PC-3 (cell line): ENCODE measurements around the gene CHGA. TPM values are rescaled to one million over a fixed set of nuclear protein-coding genes. Genes with fewer than 3 reads are reported as not detected.

ENCODE experiments used
- ATAC-seq: fragments of 200-7000 bp; cut with Tn5 transposase; 2 replicates; pipeline ENCODE4 v1.9.1; 2020; ENCODE audit warnings: mild to moderate bottlenecking, moderate library complexity
- BruUV-seq: library from RNA; stranded (reverse); fragments of 400-500 nt; replicated peaks from 2 replicates; lab custom pipeline; 2021; lab: Mats Ljungman, UMichigan
- CTCF ChIA-PET: fragments of 300-600 bp; sonication (Branson Sonifier 250); formaldehyde crosslinking; loops from one replicate; lab custom pipeline; 2022; ENCODE audit warnings: antibody characterized with exemption; lab: Charles Lee
- POLR2A ChIA-PET: fragments of 300-600 bp; sonication (Branson Sonifier 250); formaldehyde crosslinking; loops from one replicate; lab custom pipeline; 2022; ENCODE audit warnings: antibody characterized with exemption; ENCODE audit not compliant: unreplicated experiment; lab: Charles Lee
- DNase-seq: peaks from one replicate; pipeline ENCODE4 v3.0.0-alpha.2; 2015
- H2AFZ ChIP-seq: fragments of 300-600 bp; sonication (generic); 2 replicates; pipeline ENCODE4 v1.6.0; 2016; ENCODE audit warnings: antibody characterized with exemption, low read length
- H3F3A ChIP-seq: fragments of 300-600 bp; sonication (generic); one replicate; pipeline ENCODE4 v1.6.0; 2017; ENCODE audit warnings: antibody characterized with exemption, low read length, control low read depth, mild to moderate bottlenecking; ENCODE audit not compliant: unreplicated experiment
- H3K27ac ChIP-seq: fragments of 300-600 bp; sonication (generic); 2 replicates; pipeline ENCODE4 v1.5.1; 2016; ENCODE audit warnings: mild to moderate bottlenecking, low read length
- H3K27me3 ChIP-seq: fragments of 300-600 bp; sonication (generic); 2 replicates; pipeline ENCODE4 v1.6.1; 2016; ENCODE audit warnings: low read length, mixed read lengths
- H3K36me3 ChIP-seq: fragments of 300-600 bp; sonication (generic); 2 replicates; pipeline ENCODE4 v1.6.1; 2016; ENCODE audit warnings: low read depth, mixed run types, low read length, mixed read lengths
- H3K4me1 ChIP-seq: fragments of 300-600 bp; sonication (generic); 2 replicates; pipeline ENCODE4 v1.5.1; 2016; ENCODE audit warnings: low read length; ENCODE audit not compliant: insufficient read depth
- H3K4me2 ChIP-seq: fragments of 300-600 bp; sonication (generic); 2 replicates; pipeline ENCODE4 v1.6.0; 2016; ENCODE audit warnings: low read length
- H3K4me3 ChIP-seq: fragments of 300-600 bp; sonication (generic); 2 replicates; pipeline ENCODE4 v1.5.1; 2016; ENCODE audit warnings: mild to moderate bottlenecking, low read length, mixed read lengths
- H3K79me2 ChIP-seq: fragments of 300-600 bp; sonication (generic); 2 replicates; pipeline ENCODE4 v1.6.1; 2017; ENCODE audit warnings: low read length, mixed read lengths
- H3K9ac ChIP-seq: fragments of 300-600 bp; sonication (generic); 2 replicates; pipeline ENCODE4 v1.6.0; 2016; ENCODE audit warnings: mild to moderate bottlenecking, low read length
- H3K9me2 ChIP-seq: fragments of 300-600 bp; sonication (generic); replicated peaks from 2 replicates; pipeline ENCODE4 v1.6.1; 2016; ENCODE audit warnings: mixed run types, low read length, mixed read lengths
- H3K9me3 ChIP-seq: fragments of 300-600 bp; sonication (generic); 2 replicates; pipeline ENCODE4 v1.6.1; 2016; ENCODE audit warnings: low read length, mixed read lengths
- H4K20me1 ChIP-seq: fragments of 300-600 bp; sonication (generic); 2 replicates; pipeline ENCODE4 v1.6.1; 2016; ENCODE audit warnings: low read length, mixed read lengths
- EZH2 ChIP-seq: fragments of 300-600 bp; sonication (generic); IDR thresholded peaks from one replicate; pipeline ENCODE4 v1.6.1; 2017; ENCODE audit warnings: antibody characterized with exemption, mild to moderate bottlenecking, low read length; ENCODE audit not compliant: unreplicated experiment
- EZH2phosphoT487 ChIP-seq: fragments of 300-600 bp; sonication (generic); IDR thresholded peaks from 2 replicates; pipeline ENCODE4 v1.6.1; 2018; ENCODE audit warnings: mild to moderate bottlenecking, antibody characterized with exemption, low read length, borderline replicate concordance
- intact Hi-C: fragments of 100-400 bp; cut with micrococcal nuclease; formaldehyde crosslinking; loops from 2 replicates; pipeline ENCODE4 v1.9.0; 2023
- total RNA-seq: library from RNA; depleted of rRNA; stranded (reverse); fragments of >200 nt; gene quantifications from 2 replicates; pipeline ENCODE4 v1.2.3, GENCODE V29; 2014
- TF ChIP-seq, protein P1 (sequence below): fragments of 300-600 bp; sonication (generic); conservative IDR thresholded peaks from 2 replicates; pipeline ENCODE4 v1.5.1; 2017; ENCODE audit warnings: antibody characterized with exemption, low read depth, mild to moderate bottlenecking, low read length

The CHGA gene
- total RNA-seq, 1 experiment from 2014 or later: not detected

DNA sequence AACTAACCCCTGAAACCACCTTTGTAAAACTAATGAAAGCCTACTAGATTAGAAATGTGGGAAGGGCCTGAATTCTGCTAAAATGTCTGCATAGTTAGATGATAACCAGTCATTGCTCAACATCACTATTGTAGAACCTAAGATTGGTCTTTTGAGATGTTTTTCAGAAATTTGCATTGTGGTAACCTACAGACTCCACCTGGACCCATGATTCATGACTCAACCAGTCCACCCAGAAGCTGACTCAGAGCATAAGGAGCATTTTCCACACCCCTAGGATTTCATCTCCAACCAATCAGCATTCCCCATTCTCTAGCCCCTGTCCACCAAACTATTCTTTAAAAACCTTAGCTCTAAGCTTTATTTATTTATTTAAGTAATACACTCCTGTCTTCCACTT is 30.4 kb upstream of the CHGA start:
- peaks cover 5% of the 10 kb centered on the region; the same call in 1 of the 2 replicates for H3K27me3 ChIP-seq
- ATAC-seq: no peak
- no peaks in the 10 kb centered on the region for H4K20me1 ChIP-seq
- H3K27ac ChIP-seq: no peak overlapping the region
- H3K9me2 ChIP-seq: no peaks in the 10 kb centered on the region
- no peaks in the 10 kb centered on the region for H3K4me1 ChIP-seq
- no TSS peak for BruUV-seq
- TF ChIP-seq EZH2phosphoT487 (no peak), EZH2 (no peak)
- TF ChIP-seq, protein P1, sequence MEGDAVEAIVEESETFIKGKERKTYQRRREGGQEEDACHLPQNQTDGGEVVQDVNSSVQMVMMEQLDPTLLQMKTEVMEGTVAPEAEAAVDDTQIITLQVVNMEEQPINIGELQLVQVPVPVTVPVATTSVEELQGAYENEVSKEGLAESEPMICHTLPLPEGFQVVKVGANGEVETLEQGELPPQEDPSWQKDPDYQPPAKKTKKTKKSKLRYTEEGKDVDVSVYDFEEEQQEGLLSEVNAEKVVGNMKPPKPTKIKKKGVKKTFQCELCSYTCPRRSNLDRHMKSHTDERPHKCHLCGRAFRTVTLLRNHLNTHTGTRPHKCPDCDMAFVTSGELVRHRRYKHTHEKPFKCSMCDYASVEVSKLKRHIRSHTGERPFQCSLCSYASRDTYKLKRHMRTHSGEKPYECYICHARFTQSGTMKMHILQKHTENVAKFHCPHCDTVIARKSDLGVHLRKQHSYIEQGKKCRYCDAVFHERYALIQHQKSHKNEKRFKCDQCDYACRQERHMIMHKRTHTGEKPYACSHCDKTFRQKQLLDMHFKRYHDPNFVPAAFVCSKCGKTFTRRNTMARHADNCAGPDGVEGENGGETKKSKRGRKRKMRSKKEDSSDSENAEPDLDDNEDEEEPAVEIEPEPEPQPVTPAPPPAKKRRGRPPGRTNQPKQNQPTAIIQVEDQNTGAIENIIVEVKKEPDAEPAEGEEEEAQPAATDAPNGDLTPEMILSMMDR: no peak
- H3F3A ChIP-seq: no peaks in the 10 kb centered on the region
- no peak for DNase-seq
- H3K9ac ChIP-seq: no peak overlapping the region
- intact Hi-C loops: no loop called here
- peaks cover 8% of the 10 kb centered on the region; the same call in 1 of the 2 replicates for H3K9me3 ChIP-seq
- no peak overlapping the region for H3K4me3 ChIP-seq
- no peak overlapping the region for H2AFZ ChIP-seq
- POLR2A ChIA-PET: no interaction called here
- H3K79me2 ChIP-seq: no peaks in the 10 kb centered on the region
- no peaks in the 10 kb centered on the region for H3K36me3 ChIP-seq
- CTCF ChIA-PET: no interaction called here
- H3K4me2 ChIP-seq: no peak overlapping the region

DNA sequence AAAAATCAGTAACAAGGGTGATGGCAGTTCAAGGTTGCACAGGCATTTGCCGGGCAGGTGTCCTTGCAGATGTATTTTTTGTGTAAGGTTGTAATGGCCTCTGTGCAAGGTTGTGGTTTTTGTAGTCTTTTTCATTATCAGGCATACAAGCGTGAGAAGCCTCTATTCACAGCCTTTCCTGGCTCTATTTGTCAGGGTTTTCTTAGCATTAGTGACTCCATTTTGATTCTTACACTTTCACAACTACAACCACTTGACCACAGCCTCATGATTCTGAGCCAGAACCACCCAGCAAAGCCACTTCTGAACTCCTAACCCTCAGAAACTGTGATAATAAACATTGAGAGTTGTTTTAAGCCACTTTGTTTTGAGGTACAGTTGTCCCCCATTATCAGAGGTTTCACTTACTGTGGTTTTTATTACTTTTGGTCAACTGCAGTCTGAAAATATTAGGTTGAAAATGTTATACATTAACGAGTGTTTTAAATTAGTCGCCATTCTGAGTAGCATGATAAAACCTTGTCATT is 27.5 kb upstream of the CHGA start:
- no peaks in the 10 kb centered on the region for H3F3A ChIP-seq
- H3K36me3 ChIP-seq: no peaks in the 10 kb centered on the region
- no TSS peak for BruUV-seq
- CTCF ChIA-PET: no interaction called here
- H3K79me2 ChIP-seq: no peaks in the 10 kb centered on the region
- H3K4me1 ChIP-seq: 0 out of 2 replicates have a peak, but pooled peaks cover 3% of the 10 kb centered on the region
- no peak overlapping the region for H3K4me2 ChIP-seq
- H3K9ac ChIP-seq: no peak overlapping the region
- ATAC-seq (no peak), DNase-seq (no peak)
- H3K4me3 ChIP-seq: no peak overlapping the region
- H3K27ac ChIP-seq: no peak overlapping the region
- TF ChIP-seq, protein P1: no peak
- TF ChIP-seq EZH2 (no peak), EZH2phosphoT487 (no peak)
- H3K9me3 ChIP-seq: peaks cover 8% of the 10 kb centered on the region; the same call in 1 of the 2 replicates
- intact Hi-C loops: no loop called here
- H4K20me1 ChIP-seq: no peaks in the 10 kb centered on the region
- no peaks in the 10 kb centered on the region for H3K9me2 ChIP-seq
- H2AFZ ChIP-seq: no peak overlapping the region
- POLR2A ChIA-PET: no interaction called here
- H3K27me3 ChIP-seq: no peaks in the 10 kb centered on the region

DNA sequence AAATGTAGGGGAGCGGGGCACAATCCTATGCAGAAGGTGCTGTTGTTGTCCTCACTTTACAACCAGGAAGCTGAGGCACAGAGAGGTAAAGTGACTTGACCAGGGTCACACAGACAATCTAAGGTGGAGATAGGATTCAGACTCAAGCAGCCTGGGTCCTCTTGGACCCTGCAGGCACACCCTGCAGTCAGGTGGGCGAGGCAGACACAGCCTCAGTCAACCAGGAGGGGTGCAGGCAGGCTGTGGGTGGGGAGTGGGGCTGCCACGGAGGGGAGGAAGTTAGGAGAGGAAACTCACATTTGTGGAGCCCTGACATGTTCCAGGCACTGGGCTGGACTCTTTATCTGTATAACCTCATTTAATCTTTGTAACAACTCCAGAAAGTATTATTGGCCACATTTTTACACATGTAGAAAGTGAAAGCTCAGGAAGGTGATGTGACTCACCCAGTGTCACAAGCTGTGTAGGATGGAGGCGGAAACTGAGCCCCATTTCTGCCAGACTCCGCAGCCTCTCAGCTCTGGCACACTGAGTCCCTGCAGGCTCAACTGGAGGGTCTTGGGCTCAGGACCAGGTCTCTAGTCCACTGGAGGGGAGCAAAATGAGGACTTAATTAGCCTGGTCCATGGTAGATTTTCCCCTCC is 24.9 kb upstream of the CHGA start:
- H3K9me3 ChIP-seq: peaks cover 5% of the 10 kb centered on the region; the same call in 1 of the 2 replicates
- ChIA-PET CTCF (interaction anchor here (0.5 kb wide), 1 partner anchor 16 kb away, joined by 7 read pairs; no protein-coding TSS in a partner anchor), POLR2A (no interaction called here)
- peak; percentile 12 for DNase-seq
- no peak overlapping the region for H3K27ac ChIP-seq
- H3K79me2 ChIP-seq: no peaks in the 10 kb centered on the region
- BruUV-seq: no TSS peak
- no peak for ATAC-seq
- peaks cover 7% of the 10 kb centered on the region for H3K27me3 ChIP-seq
- no peaks in the 10 kb centered on the region for H3K9me2 ChIP-seq
- no peak overlapping the region for H2AFZ ChIP-seq
- TF ChIP-seq, protein P1: no peak
- TF ChIP-seq EZH2phosphoT487: no peak
- no peak for TF ChIP-seq EZH2
- H3F3A ChIP-seq: no peaks in the 10 kb centered on the region
- H3K9ac ChIP-seq: no peak overlapping the region
- intact Hi-C loops: no loop called here
- 0 out of 2 replicates have a peak, but pooled peaks cover 3% of the 10 kb centered on the region for H3K4me1 ChIP-seq
- no peaks in the 10 kb centered on the region for H3K36me3 ChIP-seq
- H3K4me2 ChIP-seq: peak overlapping the region; percentile 31; the same call in 1 of the 2 replicates
- H3K4me3 ChIP-seq: no peak overlapping the region
- H4K20me1 ChIP-seq: no peaks in the 10 kb centered on the region
